GM12873 (cell line): Measurements from ENCODE around the gene CTIF.

Experiments
- CTCF ChIP-seq: IDR thresholded peaks from 2 replicates; pipeline ENCODE4 v1.5.1; 2012; ENCODE audit warnings: low read depth, mild to moderate bottlenecking, moderate library complexity, low read length, control low read depth; ENCODE audit not compliant: insufficient read depth; ENCODE audit errors: missing control alignments

CTIF gene

GRCh38 chr18:48538531-48539405 is at the start of gene CTIF:
CTIF (plus strand) TSS chr18:48539031; CDS start chr18:48619566, 80,535 bp downstream.
- no peak for TF ChIP-seq CTCF

GRCh38 chr18:48490641-48491293 is 48.1 kb upstream of the CTIF start:
- no peak for TF ChIP-seq CTCF

GRCh38 chr18:48492880-48493279 is 46.0 kb upstream of the CTIF start:
- no peak for TF ChIP-seq CTCF

- TF ChIP-seq CTCF, result no peak
These were observed 45.2 kb upstream of the CTIF start for GRCh38 chr18:48493434-48494230.

- TF ChIP-seq CTCF, result no peak
These were observed 41.0 kb upstream of the CTIF start for GRCh38 chr18:48497863-48498262.

- no peak for TF ChIP-seq CTCF
These were observed 38.3 kb upstream of the CTIF start for GRCh38 chr18:48500517-48500916.

GRCh38 chr18:48502906-48503305 is 35.9 kb upstream of the CTIF start:
- no peak for TF ChIP-seq CTCF
